Osteocyte (in vitro differentiated cells): Measurements from ENCODE around the gene C19orf53. TPM values are rescaled to one million over a fixed set of nuclear protein-coding genes. Genes with fewer than 3 reads are reported as not detected.

ENCODE experiments used
- DNase-seq: peaks from one replicate; pipeline ENCODE4 v3.0.0; 2021; ENCODE audit warnings: mixed read lengths; ENCODE audit not compliant: unreplicated experiment; ENCODE audit errors: extremely low spot score
- H3K27ac Mint-ChIP-seq: one replicate; pipeline ENCODE4 v1.8.0; 2021; ENCODE audit warnings: mild to moderate bottlenecking, mixed read lengths; ENCODE audit not compliant: unreplicated experiment
- H3K27me3 Mint-ChIP-seq: one replicate; pipeline ENCODE4 v1.8.0; 2021; ENCODE audit warnings: mixed read lengths; ENCODE audit not compliant: unreplicated experiment
- H3K36me3 Mint-ChIP-seq: one replicate; pipeline ENCODE4 v1.8.0; 2021; ENCODE audit warnings: mixed read lengths; ENCODE audit not compliant: unreplicated experiment
- H3K4me1 Mint-ChIP-seq: one replicate; pipeline ENCODE4 v1.8.0; 2021; ENCODE audit warnings: mixed read lengths; ENCODE audit not compliant: unreplicated experiment
- H3K4me3 Mint-ChIP-seq: one replicate; pipeline ENCODE4 v1.8.0; 2021; ENCODE audit warnings: mild to moderate bottlenecking, moderate library complexity, mixed read lengths; ENCODE audit not compliant: unreplicated experiment
- H3K9me3 Mint-ChIP-seq: one replicate; pipeline ENCODE4 v1.8.0; 2021; ENCODE audit warnings: mixed read lengths; ENCODE audit not compliant: unreplicated experiment
- CTCF ChIP-seq: fragments of 200-600 bp; sonication (generic); IDR thresholded peaks from 2 replicates; pipeline ENCODE4 v1.5.0; 2021; ENCODE audit warnings: antibody characterized with exemption, mild to moderate bottlenecking, moderate library complexity
- long read RNA-seq: library from polyadenylated mRNA; unstranded; transcript quantifications from one replicate; pipeline ENCODE4 v2.0.0, GENCODE V29; 2021
- total RNA-seq: library from RNA; stranded (reverse); gene quantifications from 2 replicates; pipeline ENCODE4 v1.2.1, GENCODE V29; 2021

Gene C19orf53
- total RNA-seq = 82.4 and 86.6 TPM in 2 replicates
- long read RNA-seq, transcript C19orf53-202 (3 exons, 873 nt) = major isoform, 29 of 30 reads
- long read RNA-seq, partial matches to known transcripts = 0 of 30 reads
- long read RNA-seq, other reads (novel, unspliced or antisense) = 1 of 30 reads

- DNase-seq = peak; percentile 94
- no peaks in the 10 kb centered on the region for H3K27me3 Mint-ChIP-seq
- peaks cover 25% of the 10 kb centered on the region for H3K4me1 Mint-ChIP-seq
- no peak for TF ChIP-seq CTCF
- peaks cover 26% of the 10 kb centered on the region for H3K36me3 Mint-ChIP-seq
- H3K4me3 Mint-ChIP-seq = peak within 1 kb of the TSS; percentile 92
- no peaks in the 10 kb centered on the region for H3K9me3 Mint-ChIP-seq
- H3K27ac Mint-ChIP-seq = peak within 1 kb of the TSS; percentile 95
Measured at GRCh38 chr19:13774217-13775191, at the start of gene C19orf53. TSS of gene C19orf53 (plus strand) at chr19:13774456. CDS start at chr19:13774478, 22 bp downstream.

GRCh38 chr19:13726323-13726722 is 47.9 kb upstream of the C19orf53 start:
- TF ChIP-seq CTCF = no peak
- H3K36me3 Mint-ChIP-seq = no peaks in the 10 kb centered on the region
- no peak overlapping the region for H3K4me3 Mint-ChIP-seq
- no peaks in the 10 kb centered on the region for H3K9me3 Mint-ChIP-seq
- H3K4me1 Mint-ChIP-seq = peaks cover 16% of the 10 kb centered on the region
- H3K27ac Mint-ChIP-seq = no peak overlapping the region
- peaks cover 9% of the 10 kb centered on the region for H3K27me3 Mint-ChIP-seq
- no peak for DNase-seq

GRCh38 chr19:13727798-13728197 is 46.5 kb upstream of the C19orf53 start:
- no peak for TF ChIP-seq CTCF
- H3K4me1 Mint-ChIP-seq = peaks cover 25% of the 10 kb centered on the region
- H3K27me3 Mint-ChIP-seq = peaks cover 9% of the 10 kb centered on the region
- no peaks in the 10 kb centered on the region for H3K9me3 Mint-ChIP-seq
- no peak overlapping the region for H3K4me3 Mint-ChIP-seq
- no peak overlapping the region for H3K27ac Mint-ChIP-seq
- no peaks in the 10 kb centered on the region for H3K36me3 Mint-ChIP-seq
- no peak for DNase-seq

- no peak for TF ChIP-seq CTCF
- Mint-ChIP-seq H3K4me1 (peaks cover 25% of the 10 kb centered on the region), H3K27ac (peak overlapping the region; percentile 100), H3K9me3 (no peaks in the 10 kb centered on the region), H3K27me3 (peaks cover 1% of the 10 kb centered on the region), H3K36me3 (no peaks in the 10 kb centered on the region), H3K4me3 (no peak overlapping the region)
- no peak for DNase-seq
Measured at GRCh38 chr19:13729859-13730258, 44.4 kb upstream of the C19orf53 start.
